HEK293 (cell line): ENCODE data around the gene GALNT1.

ENCODE experiments used
- CTCF ChIP-seq: fragments of 450-650 bp; formaldehyde crosslinking; IDR thresholded peaks from 2 replicates; pipeline ENCODE4 v1.5.1; 2016; ENCODE audit warnings: missing biosample characterization, missing genetic modification characterization
- MEIS1 ChIP-seq: sonication (generic); formaldehyde crosslinking; IDR thresholded peaks from 2 replicates; pipeline ENCODE4 v1.8.1; 2022; ENCODE audit warnings: missing genetic modification reagents, mild to moderate bottlenecking, borderline replicate concordance
- PBX3 ChIP-seq: sonication (generic); formaldehyde crosslinking; IDR thresholded peaks from 2 replicates; pipeline ENCODE4 v1.8.1; 2022; ENCODE audit warnings: mild to moderate bottlenecking, moderate library complexity, missing genetic modification reagents
- YY1 ChIP-seq: fragments of 450-650 bp; formaldehyde crosslinking; IDR thresholded peaks from 2 replicates; pipeline ENCODE4 v1.5.1; 2018; ENCODE audit warnings: missing biosample characterization, missing genetic modification characterization
- ZBTB7A ChIP-seq: fragments of 450-650 bp; formaldehyde crosslinking; IDR thresholded peaks from 2 replicates; pipeline ENCODE4 v1.5.1; 2016; ENCODE audit warnings: low read depth, missing biosample characterization, missing genetic modification characterization
- ZNF10 ChIP-seq: fragments of 450-650 bp; formaldehyde crosslinking; IDR thresholded peaks from 2 replicates; pipeline ENCODE4 v1.5.1; 2017; ENCODE audit warnings: missing biosample characterization, missing genetic modification characterization
- ZNF639 ChIP-seq: fragments of 450-650 bp; formaldehyde crosslinking; IDR thresholded peaks from 2 replicates; pipeline ENCODE4 v1.5.1; 2016; ENCODE audit warnings: missing biosample characterization, missing genetic modification characterization
- ZNF707 ChIP-seq: fragments of 450-650 bp; formaldehyde crosslinking; IDR thresholded peaks from 2 replicates; pipeline ENCODE4 v1.5.1; 2016; ENCODE audit warnings: missing biosample characterization, missing genetic modification characterization

GRCh38 chr18:35564795-35565453 lies 16.6 kb upstream of the GALNT1 start:
- TF ChIP-seq ZNF10 (no peak), CTCF (no peak), ZNF707 (tag by site-specific recombination) (no peak), MEIS1 (CRISPR knock-in tag) (no peak), YY1 (tag by site-specific recombination) (no peak), ZNF639 (tag by site-specific recombination) (no peak), ZBTB7A (no peak), PBX3 (CRISPR knock-in tag) (no peak)
